WTC11 (cell line): ENCODE results near the gene STARD10. TPM values are rescaled to one million over a fixed set of nuclear protein-coding genes. Genes with fewer than 3 reads are reported as not detected.

Experiments
- ATAC-seq: fragments of 200-7000 bp; cut with Tn5 transposase; 2 replicates; pipeline ENCODE4 v1.10.0; 2021; ENCODE audit warnings: mild to moderate bottlenecking, moderate library complexity
- CTCF ChIA-PET: fragments of 300-600 bp; sonication (Branson Sonifier 250); formaldehyde crosslinking; loops from one replicate; lab custom pipeline; 2021; ENCODE audit warnings: antibody characterized with exemption; lab: Charles Lee
- POLR2A ChIA-PET: fragments of 350-600 bp; sonication (Branson Sonifier 250); formaldehyde crosslinking; loops from one replicate; lab custom pipeline; 2021; ENCODE audit warnings: antibody characterized with exemption; lab: Charles Lee
- DNase-seq: peaks from one replicate; pipeline ENCODE4 v3.0.0; 2021; ENCODE audit warnings: low spot score
- H3K27ac Mint-ChIP-seq: 2 replicates; pipeline ENCODE4 v1.8.0; 2021; ENCODE audit warnings: mixed read lengths
- H3K27me3 Mint-ChIP-seq: 2 replicates; pipeline ENCODE4 v1.8.0; 2021; ENCODE audit warnings: low read depth, mild to moderate bottlenecking, moderate library complexity, mixed read lengths
- H3K36me3 Mint-ChIP-seq: 2 replicates; pipeline ENCODE4 v1.8.0; 2021; ENCODE audit warnings: mixed read lengths
- H3K4me1 Mint-ChIP-seq: 2 replicates; pipeline ENCODE4 v1.8.0; 2022; ENCODE audit warnings: mixed read lengths
- H3K4me3 Mint-ChIP-seq: 2 replicates; pipeline ENCODE4 v1.8.0; 2021; ENCODE audit warnings: mild to moderate bottlenecking, moderate library complexity, mixed read lengths
- H3K9me3 Mint-ChIP-seq: 2 replicates; pipeline ENCODE4 v1.8.0; 2021; ENCODE audit warnings: mixed read lengths
- ARID4B ChIP-seq: sonication (generic); formaldehyde crosslinking; IDR thresholded peaks from 2 replicates; pipeline ENCODE4 v1.8.0; 2023; ENCODE audit warnings: missing genetic modification reagents, mild to moderate bottlenecking, borderline replicate concordance
- ATF1 ChIP-seq: sonication (generic); formaldehyde crosslinking; IDR thresholded peaks from 2 replicates; pipeline ENCODE4 v1.8.1; 2023; ENCODE audit warnings: mild to moderate bottlenecking, moderate library complexity, missing genetic modification reagents
- ATF6 ChIP-seq: sonication (generic); formaldehyde crosslinking; IDR thresholded peaks from 2 replicates; pipeline ENCODE4 v1.8.1; 2023; ENCODE audit warnings: mild to moderate bottlenecking, missing genetic modification reagents
- FOXP1 ChIP-seq: sonication (generic); formaldehyde crosslinking; IDR thresholded peaks from 2 replicates; pipeline ENCODE4 v1.8.0; 2022; ENCODE audit warnings: missing genetic modification reagents, mild to moderate bottlenecking, moderate library complexity, borderline replicate concordance
- PRDM15 ChIP-seq: sonication (generic); formaldehyde crosslinking; IDR thresholded peaks from 2 replicates; pipeline ENCODE4 v1.8.0; 2022; ENCODE audit warnings: missing genetic modification reagents
- ZNF138 ChIP-seq: sonication (generic); formaldehyde crosslinking; conservative IDR thresholded peaks from 2 replicates; pipeline ENCODE4 v1.8.1; 2022; ENCODE audit warnings: mild to moderate bottlenecking, moderate library complexity, missing genetic modification reagents
- ZNF232 ChIP-seq: sonication (generic); formaldehyde crosslinking; IDR thresholded peaks from 2 replicates; pipeline ENCODE4 v1.8.0; 2022; ENCODE audit warnings: mild to moderate bottlenecking, missing genetic modification reagents
- ZNF423 ChIP-seq: fragments of 250-450 bp; sonication (Bioruptor Pico); IDR thresholded peaks from 2 replicates; pipeline ENCODE4 v2.1.2; 2022; ENCODE audit warnings: mild to moderate bottlenecking, moderate library complexity
- ZNF532 ChIP-seq: fragments of 250-450 bp; sonication (Bioruptor Pico); IDR thresholded peaks from 2 replicates; pipeline ENCODE4 v1.9.0; 2021; ENCODE audit warnings: mild to moderate bottlenecking, borderline replicate concordance
- total RNA-seq: library from RNA; stranded (reverse); gene quantifications from 3 replicates; pipeline ENCODE4 v1.2.3, GENCODE V29; 2021
- TF ChIP-seq, protein P1 (sequence below): sonication (generic); formaldehyde crosslinking; conservative IDR thresholded peaks from 2 replicates; pipeline ENCODE4 v1.8.1; 2023; ENCODE audit warnings: mild to moderate bottlenecking, low read depth, missing genetic modification reagents, moderate library complexity

Gene STARD10
- total RNA-seq, 1 experiment from 2014 or later, result 32.0 TPM

GRCh38 chr11:72821920-72822799 is 28.3 kb upstream of the STARD10 start (continued):
- TF ChIP-seq ATF1 (CRISPR knock-in tag) (no peak), PRDM15 (CRISPR knock-in tag) (peak; percentile 46; the same call in 1 of the 2 replicates), FOXP1 (CRISPR knock-in tag) (peak; percentile 74), ZNF423 (no peak), ZNF232 (CRISPR knock-in tag) (peak; percentile 68; the same call in 1 of the 2 replicates), ZNF532 (CRISPR knock-in tag) (no peak), ZNF138 (CRISPR knock-in tag) (no peak)
- TF ChIP-seq, protein P1, sequence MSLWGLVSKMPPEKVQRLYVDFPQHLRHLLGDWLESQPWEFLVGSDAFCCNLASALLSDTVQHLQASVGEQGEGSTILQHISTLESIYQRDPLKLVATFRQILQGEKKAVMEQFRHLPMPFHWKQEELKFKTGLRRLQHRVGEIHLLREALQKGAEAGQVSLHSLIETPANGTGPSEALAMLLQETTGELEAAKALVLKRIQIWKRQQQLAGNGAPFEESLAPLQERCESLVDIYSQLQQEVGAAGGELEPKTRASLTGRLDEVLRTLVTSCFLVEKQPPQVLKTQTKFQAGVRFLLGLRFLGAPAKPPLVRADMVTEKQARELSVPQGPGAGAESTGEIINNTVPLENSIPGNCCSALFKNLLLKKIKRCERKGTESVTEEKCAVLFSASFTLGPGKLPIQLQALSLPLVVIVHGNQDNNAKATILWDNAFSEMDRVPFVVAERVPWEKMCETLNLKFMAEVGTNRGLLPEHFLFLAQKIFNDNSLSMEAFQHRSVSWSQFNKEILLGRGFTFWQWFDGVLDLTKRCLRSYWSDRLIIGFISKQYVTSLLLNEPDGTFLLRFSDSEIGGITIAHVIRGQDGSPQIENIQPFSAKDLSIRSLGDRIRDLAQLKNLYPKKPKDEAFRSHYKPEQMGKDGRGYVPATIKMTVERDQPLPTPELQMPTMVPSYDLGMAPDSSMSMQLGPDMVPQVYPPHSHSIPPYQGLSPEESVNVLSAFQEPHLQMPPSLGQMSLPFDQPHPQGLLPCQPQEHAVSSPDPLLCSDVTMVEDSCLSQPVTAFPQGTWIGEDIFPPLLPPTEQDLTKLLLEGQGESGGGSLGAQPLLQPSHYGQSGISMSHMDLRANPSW (CRISPR knock-in tag), result no peak

GRCh38 chr11:72821221-72821919 is 27.5 kb upstream of the STARD10 start:
- DNase-seq (no peak), ATAC-seq (peak; percentile 13)
- no peaks in the 10 kb centered on the region; the same call in 1 of the 2 replicates for H3K36me3 Mint-ChIP-seq
- ChIA-PET POLR2A (no interaction called here), CTCF (interaction anchor here (1.0 to 3.1 kb wide), 9 partner anchors 8 to 486 kb away, joined by 3 to 22 read pairs (median 6); partner anchors contain the start of genes FCHSD2 and STARD10)
- peaks cover 36% of the 10 kb centered on the region for H3K27me3 Mint-ChIP-seq
- H3K4me3 Mint-ChIP-seq, result peak overlapping the region; percentile 58
- no peaks in the 10 kb centered on the region for H3K9me3 Mint-ChIP-seq
- no peak overlapping the region for H3K27ac Mint-ChIP-seq
- peaks cover 17% of the 10 kb centered on the region for H3K4me1 Mint-ChIP-seq
- TF ChIP-seq ATF6 (CRISPR knock-in tag) (no peak), ARID4B (CRISPR knock-in tag) (no peak)
